ENCODE measurements around the gene MAN1B1. TPM values are rescaled to one million over a fixed set of nuclear protein-coding genes. Genes with fewer than 3 reads are reported as not detected.
A peak's percentile ranks its signal among the peaks of the same experiment; 100 is the strongest.

MAN1B1 gene
- total and polyA plus RNA-seq, 2 of the 8 experiments (the other 6 are each of a cell fraction or from before 2014, with no cell fraction given) = 33.7 to 36.3 TPM

GRCh38 chr9:137067860-137068538 lies 18.8 kb upstream of the MAN1B1 start (continued):
- TF ChIP-seq, protein P1, sequence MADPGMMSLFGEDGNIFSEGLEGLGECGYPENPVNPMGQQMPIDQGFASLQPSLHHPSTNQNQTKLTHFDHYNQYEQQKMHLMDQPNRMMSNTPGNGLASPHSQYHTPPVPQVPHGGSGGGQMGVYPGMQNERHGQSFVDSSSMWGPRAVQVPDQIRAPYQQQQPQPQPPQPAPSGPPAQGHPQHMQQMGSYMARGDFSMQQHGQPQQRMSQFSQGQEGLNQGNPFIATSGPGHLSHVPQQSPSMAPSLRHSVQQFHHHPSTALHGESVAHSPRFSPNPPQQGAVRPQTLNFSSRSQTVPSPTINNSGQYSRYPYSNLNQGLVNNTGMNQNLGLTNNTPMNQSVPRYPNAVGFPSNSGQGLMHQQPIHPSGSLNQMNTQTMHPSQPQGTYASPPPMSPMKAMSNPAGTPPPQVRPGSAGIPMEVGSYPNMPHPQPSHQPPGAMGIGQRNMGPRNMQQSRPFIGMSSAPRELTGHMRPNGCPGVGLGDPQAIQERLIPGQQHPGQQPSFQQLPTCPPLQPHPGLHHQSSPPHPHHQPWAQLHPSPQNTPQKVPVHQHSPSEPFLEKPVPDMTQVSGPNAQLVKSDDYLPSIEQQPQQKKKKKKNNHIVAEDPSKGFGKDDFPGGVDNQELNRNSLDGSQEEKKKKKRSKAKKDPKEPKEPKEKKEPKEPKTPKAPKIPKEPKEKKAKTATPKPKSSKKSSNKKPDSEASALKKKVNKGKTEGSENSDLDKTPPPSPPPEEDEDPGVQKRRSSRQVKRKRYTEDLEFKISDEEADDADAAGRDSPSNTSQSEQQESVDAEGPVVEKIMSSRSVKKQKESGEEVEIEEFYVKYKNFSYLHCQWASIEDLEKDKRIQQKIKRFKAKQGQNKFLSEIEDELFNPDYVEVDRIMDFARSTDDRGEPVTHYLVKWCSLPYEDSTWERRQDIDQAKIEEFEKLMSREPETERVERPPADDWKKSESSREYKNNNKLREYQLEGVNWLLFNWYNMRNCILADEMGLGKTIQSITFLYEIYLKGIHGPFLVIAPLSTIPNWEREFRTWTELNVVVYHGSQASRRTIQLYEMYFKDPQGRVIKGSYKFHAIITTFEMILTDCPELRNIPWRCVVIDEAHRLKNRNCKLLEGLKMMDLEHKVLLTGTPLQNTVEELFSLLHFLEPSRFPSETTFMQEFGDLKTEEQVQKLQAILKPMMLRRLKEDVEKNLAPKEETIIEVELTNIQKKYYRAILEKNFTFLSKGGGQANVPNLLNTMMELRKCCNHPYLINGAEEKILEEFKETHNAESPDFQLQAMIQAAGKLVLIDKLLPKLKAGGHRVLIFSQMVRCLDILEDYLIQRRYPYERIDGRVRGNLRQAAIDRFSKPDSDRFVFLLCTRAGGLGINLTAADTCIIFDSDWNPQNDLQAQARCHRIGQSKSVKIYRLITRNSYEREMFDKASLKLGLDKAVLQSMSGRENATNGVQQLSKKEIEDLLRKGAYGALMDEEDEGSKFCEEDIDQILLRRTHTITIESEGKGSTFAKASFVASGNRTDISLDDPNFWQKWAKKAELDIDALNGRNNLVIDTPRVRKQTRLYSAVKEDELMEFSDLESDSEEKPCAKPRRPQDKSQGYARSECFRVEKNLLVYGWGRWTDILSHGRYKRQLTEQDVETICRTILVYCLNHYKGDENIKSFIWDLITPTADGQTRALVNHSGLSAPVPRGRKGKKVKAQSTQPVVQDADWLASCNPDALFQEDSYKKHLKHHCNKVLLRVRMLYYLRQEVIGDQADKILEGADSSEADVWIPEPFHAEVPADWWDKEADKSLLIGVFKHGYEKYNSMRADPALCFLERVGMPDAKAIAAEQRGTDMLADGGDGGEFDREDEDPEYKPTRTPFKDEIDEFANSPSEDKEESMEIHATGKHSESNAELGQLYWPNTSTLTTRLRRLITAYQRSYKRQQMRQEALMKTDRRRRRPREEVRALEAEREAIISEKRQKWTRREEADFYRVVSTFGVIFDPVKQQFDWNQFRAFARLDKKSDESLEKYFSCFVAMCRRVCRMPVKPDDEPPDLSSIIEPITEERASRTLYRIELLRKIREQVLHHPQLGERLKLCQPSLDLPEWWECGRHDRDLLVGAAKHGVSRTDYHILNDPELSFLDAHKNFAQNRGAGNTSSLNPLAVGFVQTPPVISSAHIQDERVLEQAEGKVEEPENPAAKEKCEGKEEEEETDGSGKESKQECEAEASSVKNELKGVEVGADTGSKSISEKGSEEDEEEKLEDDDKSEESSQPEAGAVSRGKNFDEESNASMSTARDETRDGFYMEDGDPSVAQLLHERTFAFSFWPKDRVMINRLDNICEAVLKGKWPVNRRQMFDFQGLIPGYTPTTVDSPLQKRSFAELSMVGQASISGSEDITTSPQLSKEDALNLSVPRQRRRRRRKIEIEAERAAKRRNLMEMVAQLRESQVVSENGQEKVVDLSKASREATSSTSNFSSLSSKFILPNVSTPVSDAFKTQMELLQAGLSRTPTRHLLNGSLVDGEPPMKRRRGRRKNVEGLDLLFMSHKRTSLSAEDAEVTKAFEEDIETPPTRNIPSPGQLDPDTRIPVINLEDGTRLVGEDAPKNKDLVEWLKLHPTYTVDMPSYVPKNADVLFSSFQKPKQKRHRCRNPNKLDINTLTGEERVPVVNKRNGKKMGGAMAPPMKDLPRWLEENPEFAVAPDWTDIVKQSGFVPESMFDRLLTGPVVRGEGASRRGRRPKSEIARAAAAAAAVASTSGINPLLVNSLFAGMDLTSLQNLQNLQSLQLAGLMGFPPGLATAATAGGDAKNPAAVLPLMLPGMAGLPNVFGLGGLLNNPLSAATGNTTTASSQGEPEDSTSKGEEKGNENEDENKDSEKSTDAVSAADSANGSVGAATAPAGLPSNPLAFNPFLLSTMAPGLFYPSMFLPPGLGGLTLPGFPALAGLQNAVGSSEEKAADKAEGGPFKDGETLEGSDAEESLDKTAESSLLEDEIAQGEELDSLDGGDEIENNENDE (IDR thresholded peaks at IDR 0.05; ENCODE audit: insufficient replicate concordance, low read length) = no peak
- TF ChIP-seq HDAC2 (IDR thresholded peaks at IDR 0.05; ENCODE audit: borderline replicate concordance in 1 of 2, low read depth in 2 of 2, low read length in 2 of 2) = 0 out of 4 replicates have a peak, but pooled peaks of 1 of the 2 experiments have one; percentile 15
- no peak for TF ChIP-seq SRF (IDR thresholded peaks at IDR 0.05; ENCODE audit: low read depth, low read length)
- TF ChIP-seq CTCF (IDR thresholded peaks at IDR 0.05; ENCODE audit: control extremely low read depth in 1 of 3, insufficient read depth in 1 of 3, low read depth in 1 of 3, low read length in 3 of 3) = peak in 2 of 3 experiments; percentile 84 to 86; a peak in 3 of 4 replicates
- TF ChIP-seq CHD1 (IDR thresholded peaks at IDR 0.05; ENCODE audit: low read depth, low read length) = no peak
- no peak for TF ChIP-seq CBX8 (IDR thresholded peaks at IDR 0.05; ENCODE audit: borderline replicate concordance, low read depth, low read length)
- no peak for TF ChIP-seq CBX5 (IDR thresholded peaks at IDR 0.05; ENCODE audit: low read depth, low read length)
